ENCODE data around the gene GLRA1.
"Not testable (repeated sequence)": the region's sequence is repeated elsewhere in the genome, so short reads cannot be mapped to it uniquely, and the experiment has no call there.

Gene GLRA1

GRCh38 chr5:151856861-151857260 is 67.8 kb downstream of the GLRA1 start:
- Histone ChIP-seq H3K27me3 (ENCODE audit: control insufficient read depth in 1 of 2, insufficient read depth in 2 of 2, low read length in 2 of 2) (no peaks in the 10 kb centered on the region), H3K4me1 (ENCODE audit: insufficient read depth, low read length) (no peaks in the 10 kb centered on the region), H3K9ac (ENCODE audit: low read length) (no peak overlapping the region), H3K4me3 (ENCODE audit: low read depth in 1 of 2, low read length in 2 of 2) (no peak overlapping the region), H3K9me3 (ENCODE audit: low read length) (no peaks in the 10 kb centered on the region), H3K36me3 (ENCODE audit: insufficient read depth, low read length) (no peaks in the 10 kb centered on the region), H3K27ac (ENCODE audit: low read depth, low read length) (no peak overlapping the region)

DNA sequence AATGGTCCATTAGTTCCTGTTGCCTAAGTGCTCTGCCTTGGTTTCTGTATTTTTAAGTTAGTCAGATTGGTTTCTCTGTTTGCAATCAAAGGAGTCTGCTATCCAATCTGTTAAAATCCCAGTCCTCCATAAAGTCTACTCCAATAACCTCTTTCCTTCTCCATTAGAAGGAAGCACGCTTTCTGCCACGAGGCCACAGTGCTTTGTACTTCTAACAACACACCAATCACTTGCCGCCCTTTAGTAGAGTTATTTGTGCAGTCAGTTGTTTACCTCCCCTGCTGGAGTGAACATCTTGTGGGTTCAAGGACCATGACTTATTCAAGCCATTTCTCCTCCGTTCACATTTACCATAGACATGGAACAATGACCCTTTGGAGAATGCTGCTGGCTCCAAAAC is 69.0 kb downstream of the GLRA1 start:
- H3K27ac ChIP-seq (ENCODE audit: low read depth, low read length): no peak overlapping the region
- H3K36me3 ChIP-seq (ENCODE audit: insufficient read depth, low read length): no peaks in the 10 kb centered on the region
- no peak overlapping the region for H3K9ac ChIP-seq (ENCODE audit: low read length)
- no peak overlapping the region for H3K4me3 ChIP-seq (ENCODE audit: low read depth in 1 of 2, low read length in 2 of 2)
- no peaks in the 10 kb centered on the region for H3K27me3 ChIP-seq (ENCODE audit: control insufficient read depth in 1 of 2, insufficient read depth in 2 of 2, low read length in 2 of 2)
- H3K4me1 ChIP-seq (ENCODE audit: insufficient read depth, low read length): no peaks in the 10 kb centered on the region
- no peaks in the 10 kb centered on the region for H3K9me3 ChIP-seq (ENCODE audit: low read length)

DNA sequence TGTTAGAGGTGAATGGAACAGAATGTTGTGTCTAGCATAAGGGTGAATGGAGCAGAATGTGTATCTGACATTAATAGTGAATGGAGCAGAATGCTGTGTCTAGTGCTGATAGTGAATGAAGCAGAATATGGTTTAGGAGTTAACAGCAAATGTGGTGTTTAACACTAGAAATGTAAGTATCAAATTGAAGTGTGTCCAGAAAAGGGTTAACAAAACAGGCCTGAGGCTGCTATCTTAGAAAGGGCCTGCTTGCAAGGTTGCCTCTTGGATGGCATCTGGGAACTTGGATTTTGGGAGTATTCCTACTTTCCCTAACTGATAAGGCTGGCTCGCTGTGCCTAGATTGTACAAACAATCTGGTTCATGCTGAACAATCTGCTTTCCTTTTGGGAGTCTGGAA is 76.8 kb downstream of the GLRA1 start:
- Histone ChIP-seq H3K4me1 (ENCODE audit: insufficient read depth, low read length) (no peaks in the 10 kb centered on the region), H3K27ac (ENCODE audit: low read depth, low read length) (no peak overlapping the region), H3K9me3 (ENCODE audit: low read length) (no peaks in the 10 kb centered on the region), H3K4me3 (ENCODE audit: low read depth in 1 of 2, low read length in 2 of 2) (no peak overlapping the region), H3K9ac (ENCODE audit: low read length) (no peak overlapping the region), H3K36me3 (ENCODE audit: insufficient read depth, low read length) (no peaks in the 10 kb centered on the region), H3K27me3 (ENCODE audit: control insufficient read depth in 1 of 2, insufficient read depth in 2 of 2, low read length in 2 of 2) (no peaks in the 10 kb centered on the region)

DNA sequence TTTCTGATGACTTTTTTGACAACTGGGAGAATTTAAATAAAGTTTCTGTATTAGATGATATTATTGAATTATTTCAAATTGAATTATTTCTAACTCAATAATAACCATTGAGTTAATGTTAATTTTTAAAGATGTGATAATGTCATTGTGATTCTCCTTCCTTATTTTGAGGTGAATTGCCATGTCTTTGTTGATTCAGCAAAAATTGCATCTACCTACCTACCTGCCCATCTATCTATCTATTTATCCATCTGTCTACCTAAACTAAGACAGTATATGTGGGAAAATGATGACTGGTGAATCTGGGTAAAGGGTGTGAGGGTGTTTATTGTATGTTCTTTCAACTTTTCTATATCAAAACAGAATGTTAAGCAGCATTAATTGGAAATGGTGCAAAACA is 77.9 kb downstream of the GLRA1 start:
- no peaks in the 10 kb centered on the region for H3K9me3 ChIP-seq (ENCODE audit: low read length)
- H3K4me1 ChIP-seq (ENCODE audit: insufficient read depth, low read length): no peaks in the 10 kb centered on the region
- H3K9ac ChIP-seq (ENCODE audit: low read length): no peak overlapping the region
- no peak overlapping the region for H3K27ac ChIP-seq (ENCODE audit: low read depth, low read length)
- no peaks in the 10 kb centered on the region for H3K36me3 ChIP-seq (ENCODE audit: insufficient read depth, low read length)
- no peak overlapping the region for H3K4me3 ChIP-seq (ENCODE audit: low read depth in 1 of 2, low read length in 2 of 2)
- no peaks in the 10 kb centered on the region for H3K27me3 ChIP-seq (ENCODE audit: control insufficient read depth in 1 of 2, insufficient read depth in 2 of 2, low read length in 2 of 2)

DNA sequence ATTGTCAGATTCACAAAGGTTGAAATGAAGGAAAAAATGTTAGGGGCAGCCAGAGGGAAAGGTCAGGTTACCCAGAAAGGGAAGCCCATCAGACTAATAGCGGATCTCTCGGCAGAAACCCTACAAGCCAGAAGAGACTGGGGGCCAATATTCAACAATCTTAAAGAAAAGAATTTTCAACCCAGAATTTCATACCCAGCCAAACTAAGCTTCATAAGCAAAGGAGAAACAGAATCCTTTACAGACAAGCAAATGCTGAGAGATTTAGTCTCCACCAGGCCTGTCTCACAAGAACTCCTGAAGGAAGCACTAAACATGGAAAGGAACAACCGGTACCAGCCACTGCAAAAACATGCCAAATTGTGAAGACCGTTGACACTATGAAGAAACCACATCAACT is 91.8 kb downstream of the GLRA1 start:
- not testable (repeated sequence) for H3K4me3 ChIP-seq (ENCODE audit: low read depth in 1 of 2, low read length in 2 of 2); H3K27me3 ChIP-seq (ENCODE audit: control insufficient read depth in 1 of 2, insufficient read depth in 2 of 2, low read length in 2 of 2); H3K4me1 ChIP-seq (ENCODE audit: insufficient read depth, low read length); H3K9ac ChIP-seq (ENCODE audit: low read length); H3K36me3 ChIP-seq (ENCODE audit: insufficient read depth, low read length); H3K27ac ChIP-seq (ENCODE audit: low read depth, low read length); H3K9me3 ChIP-seq (ENCODE audit: low read length)

DNA sequence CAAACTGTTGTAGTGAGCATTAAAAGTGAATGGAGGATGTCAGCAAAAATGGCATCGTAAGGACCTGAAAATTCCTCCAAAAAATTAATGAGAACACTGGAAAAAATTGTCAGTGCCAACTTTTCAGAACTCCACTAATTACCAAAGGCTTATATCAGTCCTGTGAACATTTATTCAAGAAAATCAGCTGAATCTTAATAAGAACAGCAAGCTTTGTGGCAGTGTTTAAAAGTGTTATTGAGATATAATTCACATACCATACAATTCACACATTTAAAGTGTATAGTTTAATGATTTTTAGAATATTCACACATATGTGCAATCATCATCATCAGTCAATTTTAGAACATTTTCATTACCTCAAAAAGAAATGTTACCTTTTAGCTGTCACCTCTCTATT is 95.3 kb downstream of the GLRA1 start:
- no peak overlapping the region for H3K27ac ChIP-seq (ENCODE audit: low read depth, low read length)
- H3K36me3 ChIP-seq (ENCODE audit: insufficient read depth, low read length): no peaks in the 10 kb centered on the region
- H3K4me3 ChIP-seq (ENCODE audit: low read depth in 1 of 2, low read length in 2 of 2): no peak overlapping the region
- H3K9ac ChIP-seq (ENCODE audit: low read length): no peak overlapping the region
- H3K9me3 ChIP-seq (ENCODE audit: low read length): no peaks in the 10 kb centered on the region
- no peaks in the 10 kb centered on the region for H3K4me1 ChIP-seq (ENCODE audit: insufficient read depth, low read length)
- H3K27me3 ChIP-seq (ENCODE audit: control insufficient read depth in 1 of 2, insufficient read depth in 2 of 2, low read length in 2 of 2): no peaks in the 10 kb centered on the region

- no peak overlapping the region for H3K27ac ChIP-seq (ENCODE audit: low read depth, low read length)
- no peaks in the 10 kb centered on the region for H3K4me1 ChIP-seq (ENCODE audit: insufficient read depth, low read length)
- no peaks in the 10 kb centered on the region for H3K27me3 ChIP-seq (ENCODE audit: control insufficient read depth in 1 of 2, insufficient read depth in 2 of 2, low read length in 2 of 2)
- no peaks in the 10 kb centered on the region for H3K36me3 ChIP-seq (ENCODE audit: insufficient read depth, low read length)
- H3K4me3 ChIP-seq (ENCODE audit: low read depth in 1 of 2, low read length in 2 of 2): no peak overlapping the region
- no peaks in the 10 kb centered on the region for H3K9me3 ChIP-seq (ENCODE audit: low read length)
- H3K9ac ChIP-seq (ENCODE audit: low read length): no peak overlapping the region
These were observed 99.2 kb downstream of the GLRA1 start for GRCh38 chr5:151825445-151825844.

GRCh38 chr5:151822141-151822540 is 102.5 kb downstream of the GLRA1 start:
- Histone ChIP-seq H3K9ac (ENCODE audit: low read length) (no peak overlapping the region), H3K4me3 (ENCODE audit: low read depth in 1 of 2, low read length in 2 of 2) (no peak overlapping the region), H3K9me3 (ENCODE audit: low read length) (no peaks in the 10 kb centered on the region), H3K27me3 (ENCODE audit: control insufficient read depth in 1 of 2, insufficient read depth in 2 of 2, low read length in 2 of 2) (no peaks in the 10 kb centered on the region), H3K27ac (ENCODE audit: low read depth, low read length) (no peak overlapping the region), H3K4me1 (ENCODE audit: insufficient read depth, low read length) (no peaks in the 10 kb centered on the region), H3K36me3 (ENCODE audit: insufficient read depth, low read length) (no peaks in the 10 kb centered on the region)

- Histone ChIP-seq H3K27me3 (ENCODE audit: control insufficient read depth in 1 of 2, insufficient read depth in 2 of 2, low read length in 2 of 2) (no peaks in the 10 kb centered on the region), H3K9ac (ENCODE audit: low read length) (no peak overlapping the region), H3K36me3 (ENCODE audit: insufficient read depth, low read length) (no peaks in the 10 kb centered on the region), H3K27ac (ENCODE audit: low read depth, low read length) (no peak overlapping the region), H3K4me3 (ENCODE audit: low read depth in 1 of 2, low read length in 2 of 2) (no peak overlapping the region), H3K9me3 (ENCODE audit: low read length) (no peaks in the 10 kb centered on the region), H3K4me1 (ENCODE audit: insufficient read depth, low read length) (no peaks in the 10 kb centered on the region)
These were observed 103.7 kb downstream of the GLRA1 start for GRCh38 chr5:151820903-151821302.

GRCh38 chr5:151820271-151820670 is 104.4 kb downstream of the GLRA1 start:
- no peaks in the 10 kb centered on the region for H3K4me1 ChIP-seq (ENCODE audit: insufficient read depth, low read length)
- H3K9me3 ChIP-seq (ENCODE audit: low read length): no peaks in the 10 kb centered on the region
- H3K36me3 ChIP-seq (ENCODE audit: insufficient read depth, low read length): no peaks in the 10 kb centered on the region
- no peaks in the 10 kb centered on the region for H3K27me3 ChIP-seq (ENCODE audit: control insufficient read depth in 1 of 2, insufficient read depth in 2 of 2, low read length in 2 of 2)
- no peak overlapping the region for H3K9ac ChIP-seq (ENCODE audit: low read length)
- no peak overlapping the region for H3K27ac ChIP-seq (ENCODE audit: low read depth, low read length)
- no peak overlapping the region for H3K4me3 ChIP-seq (ENCODE audit: low read depth in 1 of 2, low read length in 2 of 2)

DNA sequence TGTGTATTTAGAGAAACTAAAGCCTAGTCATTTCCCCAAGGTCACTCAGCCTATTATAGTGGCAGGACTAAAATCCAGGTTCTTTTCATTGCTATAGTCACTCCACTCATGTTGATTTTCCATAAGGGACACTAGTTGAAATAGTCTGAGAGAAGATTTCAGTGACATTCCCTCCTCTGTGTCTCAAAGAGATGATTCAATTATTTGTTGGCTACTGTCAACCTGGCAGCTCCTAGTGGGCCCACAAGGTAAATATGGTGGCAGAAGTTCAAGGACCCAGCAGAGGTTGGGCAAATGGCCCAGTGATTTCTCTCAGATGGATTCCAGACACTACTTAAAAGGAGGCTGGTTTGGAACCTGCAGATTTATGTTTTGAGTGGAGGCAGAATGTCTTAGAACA is 104.8 kb downstream of the GLRA1 start:
- H3K27me3 ChIP-seq (ENCODE audit: control insufficient read depth in 1 of 2, insufficient read depth in 2 of 2, low read length in 2 of 2): no peaks in the 10 kb centered on the region
- no peaks in the 10 kb centered on the region for H3K9me3 ChIP-seq (ENCODE audit: low read length)
- no peak overlapping the region for H3K9ac ChIP-seq (ENCODE audit: low read length)
- no peak overlapping the region for H3K4me3 ChIP-seq (ENCODE audit: low read depth in 1 of 2, low read length in 2 of 2)
- H3K36me3 ChIP-seq (ENCODE audit: insufficient read depth, low read length): no peaks in the 10 kb centered on the region
- no peaks in the 10 kb centered on the region for H3K4me1 ChIP-seq (ENCODE audit: insufficient read depth, low read length)
- no peak overlapping the region for H3K27ac ChIP-seq (ENCODE audit: low read depth, low read length)

GRCh38 chr5:151815051-151815450 is 109.6 kb downstream of the GLRA1 start:
- no peak overlapping the region for H3K27ac ChIP-seq (ENCODE audit: low read depth, low read length)
- H3K36me3 ChIP-seq (ENCODE audit: insufficient read depth, low read length): peaks cover 11% of the 10 kb centered on the region
- H3K9ac ChIP-seq (ENCODE audit: low read length): no peak overlapping the region
- no peaks in the 10 kb centered on the region for H3K27me3 ChIP-seq (ENCODE audit: control insufficient read depth in 1 of 2, insufficient read depth in 2 of 2, low read length in 2 of 2)
- H3K4me3 ChIP-seq (ENCODE audit: low read depth in 1 of 2, low read length in 2 of 2): no peak overlapping the region
- no peaks in the 10 kb centered on the region for H3K9me3 ChIP-seq (ENCODE audit: low read length)
- H3K4me1 ChIP-seq (ENCODE audit: insufficient read depth, low read length): peaks cover 10% of the 10 kb centered on the region
